ENCODE results near the gene RNF5. TPM values are rescaled to one million over a fixed set of nuclear protein-coding genes. Genes with fewer than 3 reads are reported as not detected.

Gene RNF5
- total RNA-seq, 2 donors from 2014 or later = 98.6 to 129 TPM

DNA sequence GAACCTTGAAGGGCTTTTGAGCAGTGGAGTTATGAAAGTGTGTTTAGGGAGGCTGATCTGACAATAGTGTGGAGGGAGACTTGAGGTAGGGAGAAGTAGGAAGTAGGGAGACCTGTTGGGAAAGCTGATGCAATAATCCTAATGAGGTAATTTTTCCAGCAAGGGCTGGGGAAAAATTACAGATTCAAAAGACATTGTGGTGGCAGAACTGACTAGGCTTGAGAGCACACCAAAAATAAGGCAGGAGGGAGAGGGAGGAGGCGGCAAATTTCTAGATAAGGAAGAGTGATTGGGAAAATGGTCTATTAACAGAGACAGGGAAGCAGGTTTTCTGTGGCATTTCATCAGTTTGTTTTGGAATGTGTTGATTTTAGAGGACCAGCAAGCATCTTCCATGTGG, 31.9 kb upstream of the RNF5 start:
- Histone ChIP-seq H3K27ac (no peak overlapping the region), H3K27me3 (replicated peaks; ENCODE audit: insufficient read depth) (no peaks in the 10 kb centered on the region), H3K4me1 (replicated peaks) (no peaks in the 10 kb centered on the region), H3K9me3 (no peaks in the 10 kb centered on the region), H3K36me3 (no peaks in the 10 kb centered on the region), H3K4me3 (no peak overlapping the region)
- DNase-seq (ENCODE audit: low spot score) = no peak
- intact Hi-C loops (cut with DNase I) = no loop called here
- WGBS = 96% methylated on average over 1 of the region's 1 CpG
- TF ChIP-seq CTCF (IDR thresholded peaks at IDR 0.05) (no peak), POLR2AphosphoS5 (IDR thresholded peaks at IDR 0.05) (no peak), POLR2A (IDR thresholded peaks at IDR 0.05) (no peak)

GRCh38 chr6:32146687-32147086, 31.5 kb upstream of the RNF5 start:
- H3K9me3 ChIP-seq = no peaks in the 10 kb centered on the region

DNA sequence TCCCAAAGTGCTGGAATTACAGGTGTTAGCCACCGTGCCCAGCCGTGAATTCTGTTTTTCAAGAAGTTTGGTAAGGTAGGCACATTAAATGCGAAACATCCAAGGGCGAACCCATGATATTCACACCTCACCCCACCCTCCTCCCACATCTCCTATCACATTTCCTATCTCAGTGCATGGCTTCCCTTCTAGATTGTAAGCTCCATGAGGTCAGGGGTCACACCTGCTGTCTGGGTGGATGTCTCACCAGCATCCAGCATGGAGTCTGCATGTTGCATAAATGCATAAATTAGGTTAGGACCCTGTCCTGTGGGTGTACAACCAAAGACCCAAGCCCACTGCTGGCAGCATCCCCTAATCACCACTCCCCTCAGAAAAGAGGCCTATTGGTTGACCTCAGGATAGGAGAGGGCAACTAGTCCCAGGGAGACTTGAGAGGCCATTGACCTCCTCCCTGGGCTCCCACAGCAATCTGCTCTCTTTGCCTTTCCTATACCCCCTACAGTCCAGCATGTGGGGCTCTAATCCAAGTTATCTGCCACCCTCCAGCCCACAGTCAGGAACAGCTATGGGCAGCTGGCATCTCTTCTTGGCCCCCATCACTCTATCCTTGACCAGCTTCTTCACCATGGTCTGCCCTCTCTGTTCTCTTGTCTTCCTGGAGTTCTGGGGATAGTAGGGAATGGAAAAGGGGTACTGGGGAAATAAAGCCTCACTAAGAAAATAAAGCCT, 30.6 kb upstream of the RNF5 start:
- Histone ChIP-seq H3K4me3 (no peak overlapping the region), H3K36me3 (no peaks in the 10 kb centered on the region), H3K27ac (no peak overlapping the region), H3K4me1 (replicated peaks) (peaks cover 4% of the 10 kb centered on the region), H3K27me3 (replicated peaks; ENCODE audit: insufficient read depth) (no peaks in the 10 kb centered on the region), H3K9me3 (no peaks in the 10 kb centered on the region)
- TF ChIP-seq CTCF (IDR thresholded peaks at IDR 0.05) (no peak), POLR2AphosphoS5 (IDR thresholded peaks at IDR 0.05) (no peak), POLR2A (IDR thresholded peaks at IDR 0.05) (no peak)
- WGBS = 96% methylated on average over 4 of the region's 4 CpGs
- no peak for DNase-seq (ENCODE audit: low spot score)
- intact Hi-C loops (cut with DNase I) = no loop called here

More at GRCh38 chr6:32146687-32147086, 31.5 kb upstream of the RNF5 start:
- no peak overlapping the region for H3K27ac ChIP-seq
- H3K27me3 ChIP-seq (replicated peaks; ENCODE audit: insufficient read depth) = no peaks in the 10 kb centered on the region
- no peaks in the 10 kb centered on the region for H3K4me1 ChIP-seq (replicated peaks)
- 39% methylated on average over 4 of the region's 4 CpGs for WGBS
- H3K36me3 ChIP-seq = no peaks in the 10 kb centered on the region
- DNase-seq (ENCODE audit: low spot score) = no peak
- intact Hi-C loops (cut with DNase I) = no loop called here
- TF ChIP-seq POLR2AphosphoS5 (IDR thresholded peaks at IDR 0.05) = no peak
- TF ChIP-seq CTCF (IDR thresholded peaks at IDR 0.05) = no peak
- TF ChIP-seq POLR2A (IDR thresholded peaks at IDR 0.05) = no peak
- H3K4me3 ChIP-seq = no peak overlapping the region

GRCh38 chr6:32148289-32149091, 29.7 kb upstream of the RNF5 start:
- intact Hi-C loops (cut with DNase I) = no loop called here
- no peaks in the 10 kb centered on the region for H3K36me3 ChIP-seq
- 31% methylated on average over 39 of the region's 39 CpGs for whole genome bisulfite sequencing
- no peak overlapping the region for H3K27ac ChIP-seq
- DNase-seq (ENCODE audit: low spot score) = peak; percentile 34
- H3K4me3 ChIP-seq = peak overlapping the region in 1 of 2 donors; percentile 7
- peak in 2 of 4 experiments; percentile 9 to 34 for TF ChIP-seq CTCF (IDR thresholded peaks at IDR 0.05)
- TF ChIP-seq POLR2A (IDR thresholded peaks at IDR 0.05) = no peak
- TF ChIP-seq POLR2AphosphoS5 (IDR thresholded peaks at IDR 0.05) = no peak
- no peaks in the 10 kb centered on the region for H3K9me3 ChIP-seq
- no peaks in the 10 kb centered on the region for H3K27me3 ChIP-seq (replicated peaks; ENCODE audit: insufficient read depth)
- H3K4me1 ChIP-seq (replicated peaks) = peaks cover 5% of the 10 kb centered on the region
